Vagina (tissue), 2 donors: ENCODE data around the gene UBE2G2. TPM values are rescaled to one million over a fixed set of nuclear protein-coding genes. Genes with fewer than 3 reads are reported as not detected.

ENCODE experiments used
- DNase-seq, 2 donors: peaks; one replicate each; pipeline ENCODE4 v3.0.0-alpha.2; 2017; ENCODE audit errors: extremely low spot score in 2 of 2
- H3K27ac ChIP-seq: fragments of 200-600 bp; sonication (generic); one replicate; pipeline ENCODE4 v1.5.1; 2019
- H3K27me3 ChIP-seq: fragments of 200-600 bp; sonication (generic); one replicate; pipeline ENCODE4 v1.5.1; 2019
- H3K36me3 ChIP-seq, 2 donors: fragments of 200-600 bp; sonication (generic); one replicate each; pipeline ENCODE4 v1.5.1; 2017 to 2019
- H3K4me1 ChIP-seq: fragments of 200-600 bp; sonication (generic); one replicate; pipeline ENCODE4 v1.5.1; 2019
- H3K4me3 ChIP-seq, 2 donors: fragments of 200-600 bp; sonication (generic); 1 replicate in 1 of 2; 2 replicates in 1 of 2; pipeline ENCODE4 v1.5.1; 2016 to 2019
- H3K9me3 ChIP-seq: fragments of 200-600 bp; sonication (generic); one replicate; pipeline ENCODE4 v1.5.1; 2019
- POLR2A ChIP-seq, 2 donors: fragments of 450-650 bp; IDR thresholded peaks; one replicate each; pipeline ENCODE4 v1.6.1; 2017; ENCODE audit warnings: antibody characterized with exemption in 2 of 2, mild to moderate bottlenecking in 2 of 2, moderate library complexity in 2 of 2
- POLR2AphosphoS5 ChIP-seq, 2 donors: sonication (generic); formaldehyde crosslinking; IDR thresholded peaks; one replicate each; pipeline ENCODE4 v1.9.0; 2017; ENCODE audit warnings: antibody characterized with exemption in 2 of 2, mild to moderate bottlenecking in 2 of 2, low read depth in 1 of 2; ENCODE audit not compliant: insufficient read depth in 1 of 2
- intact Hi-C: fragments of 100-400 bp; cut with DNase I; formaldehyde crosslinking; loops from one replicate; pipeline ENCODE4 v1.15.1; 2023
- total RNA-seq: library from RNA; depleted of rRNA; stranded (reverse); fragments of >200 nt; gene quantifications from one replicate; pipeline ENCODE4 v1.2.3, GENCODE V29; 2016
- TF ChIP-seq, protein P1 (sequence below), 3 experiments: fragments of 450-650 bp in 2 of 3; fragments of 200-600 bp in 1 of 3; sonication (generic) in 1 of 3; IDR thresholded peaks; one replicate each; pipeline ENCODE4 v1.5.1; 2017 to 2019; ENCODE audit warnings: antibody characterized with exemption in 3 of 3, mild to moderate bottlenecking in 2 of 3, moderate library complexity in 2 of 3

The UBE2G2 gene
- total RNA-seq, 1 donor from 2014 or later, result 96.5 TPM

DNA sequence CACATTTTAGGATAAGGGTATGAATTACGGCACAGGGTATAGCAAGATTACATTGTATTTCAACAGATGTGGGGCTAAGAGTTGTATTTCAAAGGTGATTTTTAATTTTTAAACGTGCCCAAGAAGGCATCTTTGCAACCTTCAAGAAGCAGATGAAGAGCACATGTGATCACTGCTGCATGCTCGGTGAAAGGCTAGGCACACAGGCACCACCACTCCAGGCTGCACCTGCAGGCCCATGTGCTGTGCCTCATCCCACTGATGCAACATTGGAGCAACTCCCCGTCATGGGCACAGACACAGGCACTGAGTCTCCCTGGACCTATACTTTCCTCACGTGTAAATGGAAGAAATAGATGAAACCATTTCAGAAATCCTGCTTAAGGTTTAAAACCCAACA is 23.5 kb downstream of the UBE2G2 start:
- Histone ChIP-seq H3K9me3 (no peaks in the 10 kb centered on the region), H3K27ac (no peak overlapping the region), H3K27me3 (no peaks in the 10 kb centered on the region), H3K4me3 (no peak overlapping the region), H3K36me3 (peaks cover 0 to 20% of the 10 kb centered on the region in 2 donors), H3K4me1 (peaks cover 11% of the 10 kb centered on the region)
- intact Hi-C loops, result no loop called here
- no peak for DNase-seq
- TF ChIP-seq, protein P1, sequence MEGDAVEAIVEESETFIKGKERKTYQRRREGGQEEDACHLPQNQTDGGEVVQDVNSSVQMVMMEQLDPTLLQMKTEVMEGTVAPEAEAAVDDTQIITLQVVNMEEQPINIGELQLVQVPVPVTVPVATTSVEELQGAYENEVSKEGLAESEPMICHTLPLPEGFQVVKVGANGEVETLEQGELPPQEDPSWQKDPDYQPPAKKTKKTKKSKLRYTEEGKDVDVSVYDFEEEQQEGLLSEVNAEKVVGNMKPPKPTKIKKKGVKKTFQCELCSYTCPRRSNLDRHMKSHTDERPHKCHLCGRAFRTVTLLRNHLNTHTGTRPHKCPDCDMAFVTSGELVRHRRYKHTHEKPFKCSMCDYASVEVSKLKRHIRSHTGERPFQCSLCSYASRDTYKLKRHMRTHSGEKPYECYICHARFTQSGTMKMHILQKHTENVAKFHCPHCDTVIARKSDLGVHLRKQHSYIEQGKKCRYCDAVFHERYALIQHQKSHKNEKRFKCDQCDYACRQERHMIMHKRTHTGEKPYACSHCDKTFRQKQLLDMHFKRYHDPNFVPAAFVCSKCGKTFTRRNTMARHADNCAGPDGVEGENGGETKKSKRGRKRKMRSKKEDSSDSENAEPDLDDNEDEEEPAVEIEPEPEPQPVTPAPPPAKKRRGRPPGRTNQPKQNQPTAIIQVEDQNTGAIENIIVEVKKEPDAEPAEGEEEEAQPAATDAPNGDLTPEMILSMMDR (IDR thresholded peaks at IDR 0.05), result no peak
- TF ChIP-seq POLR2AphosphoS5 (IDR thresholded peaks at IDR 0.05; ENCODE audit: insufficient read depth in 1 of 2, low read depth in 1 of 2) (no peak), POLR2A (IDR thresholded peaks at IDR 0.05) (no peak)

- intact Hi-C loops, result no loop called here
- H3K27ac ChIP-seq, result no peak overlapping the region
- peaks cover 0 to 47% of the 10 kb centered on the region in 2 donors for H3K36me3 ChIP-seq
- peaks cover 8% of the 10 kb centered on the region for H3K4me1 ChIP-seq
- no peak for TF ChIP-seq POLR2A (IDR thresholded peaks at IDR 0.05)
- no peak for TF ChIP-seq POLR2AphosphoS5 (IDR thresholded peaks at IDR 0.05; ENCODE audit: insufficient read depth in 1 of 2, low read depth in 1 of 2)
- TF ChIP-seq, protein P1 (IDR thresholded peaks at IDR 0.05), result no peak
- H3K27me3 ChIP-seq, result no peaks in the 10 kb centered on the region
- no peak for DNase-seq
- H3K9me3 ChIP-seq, result no peaks in the 10 kb centered on the region
- no peak overlapping the region for H3K4me3 ChIP-seq
Measured at GRCh38 chr21:44774972-44775371, 26.6 kb downstream of the UBE2G2 start.

GRCh38 chr21:44773291-44773932 is 28.2 kb downstream of the UBE2G2 start:
- no peak overlapping the region for H3K27ac ChIP-seq
- intact Hi-C loops, result no loop called here
- TF ChIP-seq POLR2A (IDR thresholded peaks at IDR 0.05) (no peak), POLR2AphosphoS5 (IDR thresholded peaks at IDR 0.05; ENCODE audit: insufficient read depth in 1 of 2, low read depth in 1 of 2) (no peak)
- TF ChIP-seq, protein P1 (IDR thresholded peaks at IDR 0.05), result no peak
- DNase-seq, result no peak
- no peaks in the 10 kb centered on the region for H3K9me3 ChIP-seq
- no peak overlapping the region for H3K4me3 ChIP-seq
- peaks cover 0 to 48% of the 10 kb centered on the region in 2 donors for H3K36me3 ChIP-seq
- no peaks in the 10 kb centered on the region for H3K27me3 ChIP-seq
- H3K4me1 ChIP-seq, result no peaks in the 10 kb centered on the region

- Histone ChIP-seq H3K9me3 (no peaks in the 10 kb centered on the region), H3K4me1 (no peaks in the 10 kb centered on the region), H3K27ac (no peak overlapping the region), H3K4me3 (no peak overlapping the region), H3K36me3 (peaks cover 0 to 48% of the 10 kb centered on the region in 2 donors), H3K27me3 (no peaks in the 10 kb centered on the region)
- DNase-seq, result no peak
- intact Hi-C loops, result no loop called here
- TF ChIP-seq, protein P1 (IDR thresholded peaks at IDR 0.05), result no peak
- TF ChIP-seq POLR2A (IDR thresholded peaks at IDR 0.05) (no peak), POLR2AphosphoS5 (IDR thresholded peaks at IDR 0.05; ENCODE audit: insufficient read depth in 1 of 2, low read depth in 1 of 2) (no peak)
Measured at GRCh38 chr21:44771896-44772525, 29.6 kb downstream of the UBE2G2 start.
